ENCODE data around the gene LEPR. TPM values are rescaled to one million over a fixed set of nuclear protein-coding genes. Genes with fewer than 3 reads are reported as not detected.

The LEPR gene
- total RNA-seq, 1 experiment from 2014 or later = 5.3 TPM

GRCh38 chr1:65398083-65398482 lies 22.4 kb upstream of the LEPR start:
- TF ChIP-seq, protein P1, sequence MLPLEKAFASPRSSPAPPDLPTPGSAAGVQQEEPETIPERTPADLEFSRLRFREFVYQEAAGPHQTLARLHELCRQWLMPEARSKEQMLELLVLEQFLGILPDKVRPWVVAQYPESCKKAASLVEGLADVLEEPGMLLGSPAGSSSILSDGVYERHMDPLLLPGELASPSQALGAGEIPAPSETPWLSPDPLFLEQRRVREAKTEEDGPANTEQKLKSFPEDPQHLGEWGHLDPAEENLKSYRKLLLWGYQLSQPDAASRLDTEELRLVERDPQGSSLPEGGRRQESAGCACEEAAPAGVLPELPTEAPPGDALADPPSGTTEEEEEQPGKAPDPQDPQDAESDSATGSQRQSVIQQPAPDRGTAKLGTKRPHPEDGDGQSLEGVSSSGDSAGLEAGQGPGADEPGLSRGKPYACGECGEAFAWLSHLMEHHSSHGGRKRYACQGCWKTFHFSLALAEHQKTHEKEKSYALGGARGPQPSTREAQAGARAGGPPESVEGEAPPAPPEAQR (CRISPR knock-in tag; IDR thresholded peaks at IDR 0.05) = no peak
- no peak for TF ChIP-seq OVOL2 (CRISPR knock-in tag; IDR thresholded peaks at IDR 0.05; ENCODE audit: borderline replicate concordance)
- no peak for TF ChIP-seq JUN (CRISPR knock-in tag; IDR thresholded peaks at IDR 0.05)
- TF ChIP-seq TEAD4 (CRISPR knock-in tag; IDR thresholded peaks at IDR 0.05) = no peak
- TF ChIP-seq, protein P2, sequence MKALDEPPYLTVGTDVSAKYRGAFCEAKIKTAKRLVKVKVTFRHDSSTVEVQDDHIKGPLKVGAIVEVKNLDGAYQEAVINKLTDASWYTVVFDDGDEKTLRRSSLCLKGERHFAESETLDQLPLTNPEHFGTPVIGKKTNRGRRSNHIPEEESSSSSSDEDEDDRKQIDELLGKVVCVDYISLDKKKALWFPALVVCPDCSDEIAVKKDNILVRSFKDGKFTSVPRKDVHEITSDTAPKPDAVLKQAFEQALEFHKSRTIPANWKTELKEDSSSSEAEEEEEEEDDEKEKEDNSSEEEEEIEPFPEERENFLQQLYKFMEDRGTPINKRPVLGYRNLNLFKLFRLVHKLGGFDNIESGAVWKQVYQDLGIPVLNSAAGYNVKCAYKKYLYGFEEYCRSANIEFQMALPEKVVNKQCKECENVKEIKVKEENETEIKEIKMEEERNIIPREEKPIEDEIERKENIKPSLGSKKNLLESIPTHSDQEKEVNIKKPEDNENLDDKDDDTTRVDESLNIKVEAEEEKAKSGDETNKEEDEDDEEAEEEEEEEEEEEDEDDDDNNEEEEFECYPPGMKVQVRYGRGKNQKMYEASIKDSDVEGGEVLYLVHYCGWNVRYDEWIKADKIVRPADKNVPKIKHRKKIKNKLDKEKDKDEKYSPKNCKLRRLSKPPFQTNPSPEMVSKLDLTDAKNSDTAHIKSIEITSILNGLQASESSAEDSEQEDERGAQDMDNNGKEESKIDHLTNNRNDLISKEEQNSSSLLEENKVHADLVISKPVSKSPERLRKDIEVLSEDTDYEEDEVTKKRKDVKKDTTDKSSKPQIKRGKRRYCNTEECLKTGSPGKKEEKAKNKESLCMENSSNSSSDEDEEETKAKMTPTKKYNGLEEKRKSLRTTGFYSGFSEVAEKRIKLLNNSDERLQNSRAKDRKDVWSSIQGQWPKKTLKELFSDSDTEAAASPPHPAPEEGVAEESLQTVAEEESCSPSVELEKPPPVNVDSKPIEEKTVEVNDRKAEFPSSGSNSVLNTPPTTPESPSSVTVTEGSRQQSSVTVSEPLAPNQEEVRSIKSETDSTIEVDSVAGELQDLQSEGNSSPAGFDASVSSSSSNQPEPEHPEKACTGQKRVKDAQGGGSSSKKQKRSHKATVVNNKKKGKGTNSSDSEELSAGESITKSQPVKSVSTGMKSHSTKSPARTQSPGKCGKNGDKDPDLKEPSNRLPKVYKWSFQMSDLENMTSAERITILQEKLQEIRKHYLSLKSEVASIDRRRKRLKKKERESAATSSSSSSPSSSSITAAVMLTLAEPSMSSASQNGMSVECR (CRISPR knock-in tag; IDR thresholded peaks at IDR 0.05; ENCODE audit: borderline replicate concordance) = no peak
- no peak for TF ChIP-seq ZNF138 (CRISPR knock-in tag; conservative IDR thresholded peaks at IDR 0.05)
- TF ChIP-seq KAT7 (CRISPR knock-in tag; IDR thresholded peaks at IDR 0.05; ENCODE audit: borderline replicate concordance) = no peak
- TF ChIP-seq SP1 (CRISPR knock-in tag; conservative IDR thresholded peaks at IDR 0.05) = no peak
- no peak for TF ChIP-seq TCF7 (CRISPR knock-in tag; IDR thresholded peaks at IDR 0.05; ENCODE audit: low read depth)
- no peaks in the 10 kb centered on the region for H3K27me3 Mint-ChIP-seq (ENCODE audit: low read depth)
- peaks cover 7% of the 10 kb centered on the region for H3K4me1 Mint-ChIP-seq
- ATAC-seq (no peak), DNase-seq (ENCODE audit: low spot score) (no peak)
- ChIA-PET CTCF (no interaction called here), POLR2A (no interaction called here)
- no peak overlapping the region for H3K27ac Mint-ChIP-seq
- no peak overlapping the region for H3K4me3 Mint-ChIP-seq
- H3K9me3 Mint-ChIP-seq = no peaks in the 10 kb centered on the region
- H3K36me3 Mint-ChIP-seq = no peaks in the 10 kb centered on the region

- Mint-ChIP-seq H3K36me3 (no peaks in the 10 kb centered on the region), H3K4me3 (no peak overlapping the region), H3K27me3 (ENCODE audit: low read depth) (no peaks in the 10 kb centered on the region), H3K4me1 (peaks cover 7% of the 10 kb centered on the region), H3K27ac (no peak overlapping the region), H3K9me3 (no peaks in the 10 kb centered on the region)
- ChIA-PET CTCF (no interaction called here), POLR2A (no interaction called here)
- no peak for DNase-seq (ENCODE audit: low spot score)
- ATAC-seq = no peak
- TF ChIP-seq AR (CRISPR knock-in tag; IDR thresholded peaks at IDR 0.05) (no peak), ZNF219 (CRISPR knock-in tag; IDR thresholded peaks at IDR 0.05; ENCODE audit: borderline replicate concordance) (no peak), FOXP1 (CRISPR knock-in tag; IDR thresholded peaks at IDR 0.05; ENCODE audit: borderline replicate concordance) (no peak), EMX1 (CRISPR knock-in tag; IDR thresholded peaks at IDR 0.05) (no peak), TEAD4 (CRISPR knock-in tag; IDR thresholded peaks at IDR 0.05) (no peak), SMAD4 (CRISPR knock-in tag; IDR thresholded peaks at IDR 0.05) (no peak), NR2C2 (CRISPR knock-in tag; IDR thresholded peaks at IDR 0.05) (no peak)
- TF ChIP-seq, protein P1 (CRISPR knock-in tag; IDR thresholded peaks at IDR 0.05) = no peak
- TF ChIP-seq, protein P3, sequence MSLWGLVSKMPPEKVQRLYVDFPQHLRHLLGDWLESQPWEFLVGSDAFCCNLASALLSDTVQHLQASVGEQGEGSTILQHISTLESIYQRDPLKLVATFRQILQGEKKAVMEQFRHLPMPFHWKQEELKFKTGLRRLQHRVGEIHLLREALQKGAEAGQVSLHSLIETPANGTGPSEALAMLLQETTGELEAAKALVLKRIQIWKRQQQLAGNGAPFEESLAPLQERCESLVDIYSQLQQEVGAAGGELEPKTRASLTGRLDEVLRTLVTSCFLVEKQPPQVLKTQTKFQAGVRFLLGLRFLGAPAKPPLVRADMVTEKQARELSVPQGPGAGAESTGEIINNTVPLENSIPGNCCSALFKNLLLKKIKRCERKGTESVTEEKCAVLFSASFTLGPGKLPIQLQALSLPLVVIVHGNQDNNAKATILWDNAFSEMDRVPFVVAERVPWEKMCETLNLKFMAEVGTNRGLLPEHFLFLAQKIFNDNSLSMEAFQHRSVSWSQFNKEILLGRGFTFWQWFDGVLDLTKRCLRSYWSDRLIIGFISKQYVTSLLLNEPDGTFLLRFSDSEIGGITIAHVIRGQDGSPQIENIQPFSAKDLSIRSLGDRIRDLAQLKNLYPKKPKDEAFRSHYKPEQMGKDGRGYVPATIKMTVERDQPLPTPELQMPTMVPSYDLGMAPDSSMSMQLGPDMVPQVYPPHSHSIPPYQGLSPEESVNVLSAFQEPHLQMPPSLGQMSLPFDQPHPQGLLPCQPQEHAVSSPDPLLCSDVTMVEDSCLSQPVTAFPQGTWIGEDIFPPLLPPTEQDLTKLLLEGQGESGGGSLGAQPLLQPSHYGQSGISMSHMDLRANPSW (CRISPR knock-in tag; conservative IDR thresholded peaks at IDR 0.05; ENCODE audit: low read depth) = no peak
- TF ChIP-seq, protein P4, sequence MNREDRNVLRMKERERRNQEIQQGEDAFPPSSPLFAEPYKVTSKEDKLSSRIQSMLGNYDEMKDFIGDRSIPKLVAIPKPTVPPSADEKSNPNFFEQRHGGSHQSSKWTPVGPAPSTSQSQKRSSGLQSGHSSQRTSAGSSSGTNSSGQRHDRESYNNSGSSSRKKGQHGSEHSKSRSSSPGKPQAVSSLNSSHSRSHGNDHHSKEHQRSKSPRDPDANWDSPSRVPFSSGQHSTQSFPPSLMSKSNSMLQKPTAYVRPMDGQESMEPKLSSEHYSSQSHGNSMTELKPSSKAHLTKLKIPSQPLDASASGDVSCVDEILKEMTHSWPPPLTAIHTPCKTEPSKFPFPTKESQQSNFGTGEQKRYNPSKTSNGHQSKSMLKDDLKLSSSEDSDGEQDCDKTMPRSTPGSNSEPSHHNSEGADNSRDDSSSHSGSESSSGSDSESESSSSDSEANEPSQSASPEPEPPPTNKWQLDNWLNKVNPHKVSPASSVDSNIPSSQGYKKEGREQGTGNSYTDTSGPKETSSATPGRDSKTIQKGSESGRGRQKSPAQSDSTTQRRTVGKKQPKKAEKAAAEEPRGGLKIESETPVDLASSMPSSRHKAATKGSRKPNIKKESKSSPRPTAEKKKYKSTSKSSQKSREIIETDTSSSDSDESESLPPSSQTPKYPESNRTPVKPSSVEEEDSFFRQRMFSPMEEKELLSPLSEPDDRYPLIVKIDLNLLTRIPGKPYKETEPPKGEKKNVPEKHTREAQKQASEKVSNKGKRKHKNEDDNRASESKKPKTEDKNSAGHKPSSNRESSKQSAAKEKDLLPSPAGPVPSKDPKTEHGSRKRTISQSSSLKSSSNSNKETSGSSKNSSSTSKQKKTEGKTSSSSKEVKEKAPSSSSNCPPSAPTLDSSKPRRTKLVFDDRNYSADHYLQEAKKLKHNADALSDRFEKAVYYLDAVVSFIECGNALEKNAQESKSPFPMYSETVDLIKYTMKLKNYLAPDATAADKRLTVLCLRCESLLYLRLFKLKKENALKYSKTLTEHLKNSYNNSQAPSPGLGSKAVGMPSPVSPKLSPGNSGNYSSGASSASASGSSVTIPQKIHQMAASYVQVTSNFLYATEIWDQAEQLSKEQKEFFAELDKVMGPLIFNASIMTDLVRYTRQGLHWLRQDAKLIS (CRISPR knock-in tag; IDR thresholded peaks at IDR 0.05; ENCODE audit: borderline replicate concordance) = no peak
Observed at GRCh38 chr1:65399003-65399402, 21.5 kb upstream of the LEPR start.

All from WTC11 (cell line).